Stimulated activated CD8-positive, alpha-beta memory T cell treated with anti-CD3 and anti-CD28 coated beads, Interleukin-4, amount 100 ng/mL, for 1 hour (primary cell): ENCODE measurements around the gene TMEM255B.

Experiments
- DNase-seq, 2 donors: peaks; one replicate each; pipeline ENCODE4 v3.0.0-alpha.2; 2020; ENCODE audit warnings: low read depth in 2 of 2, low spot score in 1 of 2

The TMEM255B gene

DNA sequence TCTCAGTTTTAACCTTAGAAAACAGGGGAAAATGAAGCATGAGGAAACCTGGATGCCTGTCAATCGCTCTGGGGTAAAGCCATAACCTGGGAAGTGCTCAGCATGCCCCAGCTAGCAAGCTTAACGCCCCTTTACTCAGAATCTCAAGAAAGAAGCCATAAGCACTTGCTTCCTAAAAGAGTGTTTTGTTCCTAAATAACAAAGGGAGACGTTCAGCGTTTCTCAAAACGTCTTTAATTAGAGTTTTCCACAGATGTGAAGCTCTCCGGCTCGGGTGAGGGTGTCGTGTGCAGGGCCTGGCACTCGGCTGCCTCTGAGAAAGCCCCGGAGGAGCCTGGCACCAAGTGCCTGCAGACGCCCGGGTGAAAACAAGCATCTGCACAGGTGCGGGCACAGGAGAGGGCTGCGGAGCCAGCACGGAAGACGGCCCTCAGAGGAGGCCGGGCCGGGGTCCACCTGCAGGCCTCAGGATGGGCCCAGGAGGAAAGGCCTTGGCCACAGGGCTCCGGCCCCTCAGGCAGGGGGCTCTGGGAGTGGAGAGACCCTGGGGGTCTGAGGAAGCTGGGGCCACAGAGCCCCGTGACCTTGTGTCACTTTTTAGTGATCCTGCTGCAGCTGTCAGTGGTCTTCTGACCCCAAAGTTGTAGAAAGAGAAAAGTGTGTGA lies 98.6 kb downstream of the TMEM255B start:
- no peak for DNase-seq

- DNase-seq = no peak
Observed at GRCh38 chr13:113859311-113860050, 100.5 kb downstream of the TMEM255B start.

DNA sequence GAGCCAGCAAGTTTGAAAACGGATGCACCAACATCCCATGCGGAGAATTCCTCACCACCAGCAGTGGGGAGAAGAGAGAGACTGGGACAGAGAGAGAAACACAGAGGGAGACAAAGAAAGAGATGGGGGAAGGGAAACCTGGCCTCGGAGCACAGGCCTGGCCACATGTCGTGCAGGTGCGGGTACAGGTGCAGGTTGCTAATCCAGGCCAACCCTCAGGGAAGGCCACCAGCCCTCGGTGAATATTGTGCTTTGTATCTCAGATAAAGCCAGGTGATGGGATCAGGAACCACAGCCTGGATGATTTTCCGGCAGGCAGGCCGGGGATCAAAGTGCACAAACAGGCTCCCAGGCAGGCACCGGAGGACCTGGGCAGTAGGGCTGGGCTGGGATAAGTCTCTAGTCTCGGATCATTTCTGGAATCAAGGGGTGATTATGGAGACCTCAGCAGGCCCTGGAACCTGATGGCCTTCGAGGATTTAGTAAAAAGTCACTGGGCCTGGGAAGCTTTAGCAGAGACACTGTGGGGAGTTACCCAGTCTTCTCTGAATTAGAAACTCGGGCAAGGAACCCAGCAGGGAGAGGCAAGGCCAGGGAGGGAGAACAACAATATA lies 101.1 kb downstream of the TMEM255B start:
- DNase-seq = no peak

GRCh38 chr13:113860665-113861432 lies 101.8 kb downstream of the TMEM255B start:
- DNase-seq = no peak

GRCh38 chr13:113861433-113862030 lies 102.5 kb downstream of the TMEM255B start:
- DNase-seq = no peak

DNA sequence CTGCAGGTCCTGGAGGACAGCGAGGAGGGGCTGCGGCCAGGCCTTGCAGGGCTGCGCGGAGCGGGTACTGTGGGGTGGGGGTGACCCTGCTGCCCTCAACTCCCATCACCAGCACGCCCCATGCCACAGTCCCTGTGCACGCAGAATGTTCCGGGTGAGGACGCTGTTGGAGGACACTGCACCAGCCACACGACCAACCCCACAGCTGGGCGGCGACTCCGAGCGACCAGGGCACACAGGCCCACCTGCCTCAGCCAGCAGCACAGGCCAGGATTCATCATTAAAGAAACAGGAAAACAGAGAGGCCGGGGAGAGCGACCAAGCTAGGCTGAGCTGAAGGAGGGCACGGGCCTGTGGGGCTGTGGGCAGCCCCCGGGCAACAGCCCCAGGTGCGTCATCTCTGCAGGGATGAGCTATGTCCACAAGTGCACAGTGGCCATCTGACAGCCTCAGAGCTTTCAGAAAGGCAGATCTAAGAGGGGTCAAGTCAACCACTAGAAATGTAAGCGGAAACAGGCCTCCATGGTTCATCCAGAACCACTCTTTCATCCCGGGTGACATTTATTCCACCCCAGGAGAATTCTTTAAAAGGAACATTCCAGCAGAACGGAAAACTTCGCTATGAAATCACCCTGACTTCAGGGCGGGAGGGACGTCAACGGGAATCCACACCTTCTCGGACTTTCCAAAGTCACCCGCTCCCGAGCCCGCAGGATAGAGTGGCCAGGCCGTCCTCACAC lies 103.3 kb downstream of the TMEM255B start:
- DNase-seq = no peak

DNA sequence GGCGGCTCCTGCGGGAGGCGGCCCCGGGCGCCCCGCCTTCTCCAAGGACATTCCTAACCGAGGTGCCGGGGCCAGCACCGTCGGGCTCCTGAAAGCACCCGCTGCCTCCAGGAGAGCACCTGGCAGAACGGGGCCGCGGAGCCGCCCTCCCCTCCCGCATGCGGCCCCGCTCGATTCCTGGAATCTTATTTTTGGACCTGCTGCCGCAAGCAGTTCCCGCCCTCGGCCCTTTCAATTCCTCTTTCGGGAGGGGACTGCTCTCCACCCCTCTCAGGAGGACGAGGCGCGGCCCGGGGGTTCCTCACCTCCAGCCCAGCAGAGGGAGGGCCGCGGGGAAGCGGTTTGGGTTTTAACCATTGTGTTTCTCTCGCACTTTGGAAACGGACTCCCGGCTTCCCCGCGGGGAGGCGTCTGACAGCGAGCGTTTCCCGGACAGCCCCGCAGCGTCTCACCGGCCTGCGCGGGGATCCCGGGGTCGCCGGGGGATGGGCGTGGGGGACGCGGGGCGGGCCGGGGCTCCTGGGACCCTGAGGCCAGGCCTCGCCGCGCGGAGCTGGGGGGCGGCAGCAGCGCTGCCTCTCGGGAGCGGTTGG lies 104.0 kb downstream of the TMEM255B start:
- no peak for DNase-seq

DNA sequence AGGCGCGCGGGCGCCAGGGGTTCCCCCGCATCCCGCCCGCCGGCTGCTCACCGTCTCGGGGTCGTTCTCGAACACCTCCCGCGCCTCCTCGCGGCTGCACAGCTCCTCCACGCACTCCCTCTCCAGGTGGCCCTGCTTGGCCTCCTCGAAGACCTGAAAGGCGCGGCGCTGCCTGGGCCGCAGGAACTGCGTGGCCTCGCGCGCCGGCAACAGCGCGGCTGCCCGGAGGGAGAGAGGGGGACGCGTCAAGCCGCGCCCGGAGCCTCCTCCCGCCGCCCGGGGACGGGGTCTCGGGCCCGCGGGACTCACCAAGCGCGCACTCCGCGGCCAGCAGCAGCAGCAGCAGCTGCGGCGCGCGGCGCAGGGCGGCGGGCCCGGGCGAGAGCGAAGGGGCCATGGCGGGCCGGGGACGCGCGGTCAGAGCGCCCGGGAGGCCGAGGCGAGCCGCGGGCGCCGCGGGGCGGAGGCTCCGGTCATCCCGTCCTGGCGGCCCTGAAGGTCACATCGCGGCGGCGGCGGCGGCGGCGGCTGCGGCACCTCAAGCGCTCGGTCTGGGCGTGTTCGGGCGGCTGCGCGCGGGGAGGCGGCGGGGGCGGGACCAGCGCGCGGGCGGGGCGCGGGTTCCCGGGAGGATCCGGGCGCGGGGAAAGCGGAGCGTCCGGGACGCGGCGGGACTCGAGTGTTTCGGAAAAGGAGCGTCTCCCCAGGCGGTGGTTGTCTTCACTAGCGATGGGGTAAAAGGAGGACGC lies 104.7 kb downstream of the TMEM255B start, which contains the start of gene GAS6:
GAS6 (minus strand) TSS at position 553 of the 749 bp plus-strand sequence; CDS start at position 397, 156 bp downstream.
- DNase-seq = no peak

DNA sequence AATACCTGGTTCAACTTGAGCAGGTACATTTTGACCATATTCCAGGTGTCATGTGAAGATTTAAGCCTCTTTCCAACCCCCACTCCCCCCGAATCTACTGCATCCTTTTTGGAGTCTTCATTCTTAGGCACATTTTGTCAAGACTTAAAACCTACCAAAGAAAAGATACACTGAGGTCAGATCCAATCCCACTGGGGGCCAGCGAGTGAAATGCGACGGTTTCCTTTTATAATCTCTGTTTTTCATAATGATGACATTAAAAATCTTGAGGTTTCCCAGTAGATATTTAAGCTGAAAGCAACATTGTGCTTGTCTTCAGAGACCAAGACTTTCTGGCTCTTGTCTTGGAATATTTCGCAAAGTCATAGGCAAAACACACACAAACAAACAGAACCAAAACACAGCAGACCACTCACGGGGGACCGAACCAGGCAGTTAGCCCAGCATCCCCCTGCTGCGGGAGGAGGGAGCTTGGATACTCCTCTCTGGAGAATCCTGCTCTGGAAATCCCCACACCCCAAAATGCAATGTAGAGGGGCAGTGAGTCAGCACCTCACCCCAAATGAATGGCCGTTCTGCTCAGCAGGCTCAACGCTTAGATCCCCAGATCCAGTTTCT lies 105.4 kb downstream of the TMEM255B start:
- DNase-seq = no peak

GRCh38 chr13:113865427-113865826 lies 106.4 kb downstream of the TMEM255B start:
- DNase-seq = no peak
